HG03558 (cell line): ENCODE data around the gene KIF1A.

Experiments used
- ATAC-seq: cut with Tn5 transposase; IDR thresholded peaks from one replicate; pipeline ENCODE4 v1.9.1; 2021; ENCODE audit warnings: moderate number of reproducible peaks; ENCODE audit not compliant: unreplicated experiment; ENCODE audit errors: extremely low read depth

Gene KIF1A

GRCh38 chr2:240806459-240806858 lies 13.6 kb downstream of the KIF1A start:
- no peak for ATAC-seq

DNA sequence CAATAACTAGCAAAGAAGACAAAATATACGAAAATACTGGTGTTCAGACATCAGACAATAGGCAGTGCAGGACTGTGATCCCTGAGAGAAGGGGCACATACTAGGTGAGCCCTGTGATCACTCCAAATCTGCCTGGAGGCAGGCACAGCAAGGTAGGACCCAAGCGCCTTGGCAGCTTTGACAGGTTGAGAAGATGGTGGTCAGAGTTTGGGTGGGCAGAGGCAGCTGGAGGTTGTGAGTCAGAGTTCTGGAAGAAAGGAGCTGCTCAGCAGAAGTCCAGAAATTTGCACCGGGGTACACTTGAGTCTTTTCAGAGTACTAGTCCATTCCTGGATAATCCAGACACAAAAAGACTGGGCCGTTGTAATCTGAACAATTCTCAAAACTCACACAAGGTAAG lies 14.0 kb downstream of the KIF1A start:
- ATAC-seq: no peak

DNA sequence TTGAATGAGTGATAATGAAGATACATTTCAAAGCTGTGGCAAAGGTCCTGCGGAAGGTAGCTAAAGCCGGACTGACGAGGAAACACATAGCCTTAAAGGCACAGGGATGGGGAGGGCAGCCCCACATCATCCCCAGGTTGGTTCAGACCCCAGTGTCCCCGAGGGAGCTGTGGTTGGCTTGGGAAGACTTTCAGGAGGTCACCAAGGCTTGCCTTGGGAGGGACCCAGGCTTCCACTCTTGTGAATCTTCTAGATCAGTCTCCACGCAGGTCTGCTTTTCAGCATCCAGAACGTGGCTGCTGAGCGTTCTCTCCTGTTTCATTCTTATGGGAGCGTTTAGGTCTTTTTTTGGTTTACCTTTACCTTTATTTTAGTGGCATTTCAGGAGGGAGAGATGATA lies 16.8 kb downstream of the KIF1A start:
- no peak for ATAC-seq

GRCh38 chr2:240799033-240799820 lies 20.8 kb downstream of the KIF1A start:
- no peak for ATAC-seq

DNA sequence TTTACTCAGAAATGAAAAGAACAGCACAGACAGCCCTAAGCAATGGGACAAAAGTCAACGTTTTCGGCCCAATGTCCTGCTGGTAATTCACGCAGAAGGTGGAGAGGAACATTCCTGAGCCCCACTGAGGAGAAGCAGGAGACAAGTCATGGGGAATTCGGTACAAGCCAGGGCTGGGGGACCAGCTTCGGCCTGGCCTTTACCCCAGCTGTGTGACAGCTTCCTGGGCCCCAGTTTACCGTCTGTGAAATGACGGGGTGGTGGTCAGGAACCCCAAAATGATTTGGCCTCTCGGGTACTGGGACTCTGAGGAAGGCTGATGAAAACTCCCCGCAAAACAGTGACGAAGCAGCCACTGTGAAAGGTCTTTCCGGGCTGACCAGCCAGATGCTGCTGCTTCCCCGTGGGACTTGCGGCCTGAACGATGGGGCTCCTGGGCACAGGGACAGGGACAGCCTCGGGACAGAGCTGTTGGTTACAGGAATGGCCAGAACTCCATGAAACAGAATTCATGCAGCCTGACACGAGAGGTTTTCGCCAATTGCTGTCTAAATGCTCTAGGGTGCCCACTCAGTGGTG lies 21.6 kb downstream of the KIF1A start:
- no peak for ATAC-seq

DNA sequence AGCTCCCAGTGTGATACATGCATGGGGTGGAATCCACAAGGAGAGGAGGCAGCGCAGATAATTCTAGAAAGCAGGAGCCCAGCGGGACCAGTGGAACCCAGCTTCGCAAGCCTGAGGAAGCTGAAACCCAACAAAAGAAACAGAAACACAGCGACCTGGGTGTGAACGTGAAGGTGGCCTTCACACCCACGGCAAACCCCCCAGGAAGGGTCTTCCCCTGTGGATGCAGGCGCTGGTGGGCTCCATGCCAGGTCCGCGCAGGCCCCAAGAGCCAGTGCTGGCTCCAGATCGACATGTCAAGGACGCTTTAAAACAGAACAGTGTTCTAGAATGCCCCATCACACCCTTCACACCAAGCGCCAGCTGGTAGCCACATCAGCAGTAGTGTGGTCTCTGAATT lies 22.1 kb downstream of the KIF1A start:
- no peak for ATAC-seq

DNA sequence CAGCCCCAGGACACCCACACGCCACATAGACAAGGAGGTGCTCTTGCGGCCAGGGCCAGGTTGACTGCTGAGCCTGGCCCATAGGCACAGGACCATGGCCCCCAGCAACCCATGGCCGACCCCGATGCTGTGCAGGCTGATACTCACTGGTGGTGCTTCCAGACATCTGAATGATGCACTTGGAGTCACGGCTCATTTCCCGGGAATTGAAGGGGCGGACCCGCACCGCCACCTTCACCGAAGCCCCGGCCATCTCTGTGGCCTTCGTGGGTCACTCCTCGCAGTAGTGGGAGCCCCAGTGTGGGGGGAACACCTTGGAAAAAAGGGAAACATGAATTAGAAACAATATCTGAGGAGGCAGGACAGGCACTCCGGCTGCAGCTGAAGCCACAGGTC lies 22.5 kb downstream of the KIF1A start:
- ATAC-seq: no peak

GRCh38 chr2:240796543-240797499 lies 23.2 kb downstream of the KIF1A start:
- no peak for ATAC-seq

DNA sequence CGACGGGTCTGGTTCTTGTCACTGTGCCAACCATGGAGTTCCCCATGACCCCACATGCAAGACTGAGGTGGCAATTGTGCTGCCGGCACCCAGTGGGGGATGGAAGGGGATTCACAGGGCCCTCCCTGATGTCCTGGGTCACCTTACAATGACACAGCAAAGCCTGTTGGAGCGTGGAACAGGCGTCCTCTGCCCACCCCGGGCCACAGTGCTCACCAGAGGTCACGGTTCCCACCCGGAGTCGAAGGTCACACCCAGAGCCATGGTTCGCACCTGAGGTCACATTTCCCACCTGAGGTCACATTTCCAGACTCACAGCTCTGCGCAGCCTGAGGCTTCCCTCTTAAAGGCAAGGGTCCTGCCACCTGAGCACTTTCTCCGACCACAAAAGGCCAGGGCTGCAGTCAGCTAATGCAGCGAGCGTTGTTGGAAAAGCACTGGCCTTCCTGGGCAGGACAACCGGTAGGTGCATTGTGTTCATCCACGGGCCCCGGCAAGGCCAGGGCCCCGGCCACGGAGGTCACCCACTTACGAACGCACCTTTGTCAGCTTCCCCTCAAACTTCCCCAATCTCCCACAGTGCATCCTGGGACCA lies 24.0 kb downstream of the KIF1A start:
- no peak for ATAC-seq

DNA sequence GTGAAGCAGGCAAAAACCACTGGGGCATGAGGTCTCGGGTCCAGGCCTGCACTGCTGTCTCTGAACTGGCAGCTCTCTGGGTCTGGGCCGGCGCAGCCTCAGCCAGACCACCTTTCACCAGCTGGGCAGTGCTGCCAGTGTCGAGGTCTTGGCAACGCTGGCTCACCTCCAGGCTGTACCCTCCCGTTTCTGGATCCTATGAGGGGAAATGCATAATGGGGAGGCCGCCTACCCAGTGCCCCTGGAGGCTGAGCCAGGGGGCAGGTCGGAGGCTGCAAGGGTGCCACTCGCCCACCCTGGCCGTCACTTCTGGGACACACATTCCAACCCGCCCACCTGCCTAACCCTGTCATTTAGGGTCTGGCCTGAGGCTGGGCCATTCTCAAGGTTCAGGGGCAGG lies 24.6 kb downstream of the KIF1A start:
- no peak for ATAC-seq

GRCh38 chr2:240794178-240794721 lies 25.8 kb downstream of the KIF1A start:
- no peak for ATAC-seq

GRCh38 chr2:240793313-240794177 lies 26.5 kb downstream of the KIF1A start:
- ATAC-seq: no peak

DNA sequence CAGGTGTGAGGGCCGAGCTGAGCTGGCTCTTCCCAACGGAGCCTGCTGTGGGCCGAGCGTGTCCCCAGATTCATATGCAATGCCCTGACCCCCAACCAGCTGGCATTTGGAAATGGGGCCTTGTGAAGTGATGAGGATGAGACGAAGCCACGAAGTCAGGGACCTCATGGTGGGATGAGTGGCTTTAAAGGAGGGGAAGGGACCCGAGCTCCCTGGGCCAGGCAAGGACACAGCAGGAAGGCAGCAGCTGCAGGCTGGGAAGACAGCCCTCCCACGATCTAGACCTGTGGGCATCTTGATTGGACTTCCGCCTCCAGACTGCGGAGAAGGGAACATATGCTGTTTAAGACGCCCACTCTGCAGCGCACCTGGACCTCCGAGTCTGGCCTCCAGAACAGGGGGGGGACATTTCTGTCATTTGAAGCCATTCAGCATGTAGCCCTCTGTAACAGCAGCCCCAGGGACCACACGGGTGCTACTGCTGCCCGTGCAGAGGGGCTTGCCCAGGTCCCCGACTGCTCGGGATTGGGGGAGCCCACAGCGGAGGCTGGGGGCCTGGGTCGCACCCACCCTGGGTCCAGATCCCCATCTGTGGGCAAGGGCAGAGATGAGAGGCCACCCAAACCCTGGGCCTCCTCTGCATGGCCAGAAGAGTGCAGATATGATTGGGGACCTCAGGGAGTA lies 27.2 kb downstream of the KIF1A start:
- ATAC-seq: no peak

- no peak for ATAC-seq
Measured at GRCh38 chr2:240791821-240792628, 28.0 kb downstream of the KIF1A start.

GRCh38 chr2:240791221-240791800 lies 28.7 kb downstream of the KIF1A start:
- no peak for ATAC-seq

- ATAC-seq: no peak
Measured at GRCh38 chr2:240790370-240791220, 29.4 kb downstream of the KIF1A start.
